Measurements from ENCODE around the gene PPP2R5B. TPM values are rescaled to one million over a fixed set of nuclear protein-coding genes. Genes with fewer than 3 reads are reported as not detected.

PPP2R5B gene
- total and polyA plus RNA-seq, 2 donors (not counting 1 experiment from before 2014, with no cell fraction given) = 12.1 to 12.4 TPM

Other genes starting within 250 kb of the PPP2R5B start
- gene NRXN2, start 201.5 kb upstream of the PPP2R5B start, total RNA-seq = under 0.01 and 0.26 TPM in 2 replicates
- gene NRXN2, start 201.5 kb upstream of the PPP2R5B start, polyA plus RNA-seq = 0.75 TPM in 1 of 2 replicates, not detected in the other
- 0.26 and 1.2 TPM in 2 replicates for gene RASGRP2, start 180.5 kb upstream of the PPP2R5B start, total RNA-seq
- 0.71 and 5.2 TPM in 2 replicates for gene RASGRP2, start 180.5 kb upstream of the PPP2R5B start, polyA plus RNA-seq
- 0.26 and 0.50 TPM in 2 replicates for gene PYGM, start 164.7 kb upstream of the PPP2R5B start, total RNA-seq
- 0.18 and 1.9 TPM in 2 replicates for gene PYGM, start 164.7 kb upstream of the PPP2R5B start, polyA plus RNA-seq
- 62.7 and 78.9 TPM in 2 replicates for gene SF1, start 146.1 kb upstream of the PPP2R5B start, total RNA-seq
- 105 and 133 TPM in 2 replicates for gene SF1, start 146.1 kb upstream of the PPP2R5B start, polyA plus RNA-seq
- gene MAP4K2, start 121.5 kb upstream of the PPP2R5B start, total RNA-seq = 4.9 and 9.2 TPM in 2 replicates
- 6.4 and 9.2 TPM in 2 replicates for gene MAP4K2, start 121.5 kb upstream of the PPP2R5B start, polyA plus RNA-seq
- 12.1 and 13.7 TPM in 2 replicates for gene MEN1, start 114.1 kb upstream of the PPP2R5B start, total RNA-seq
- gene MEN1, start 114.1 kb upstream of the PPP2R5B start, polyA plus RNA-seq = 8.9 and 14.2 TPM in 2 replicates
- 0.33 and 0.77 TPM in 2 replicates for gene CDC42BPG, start 80.0 kb upstream of the PPP2R5B start, total RNA-seq
- 0.02 and 0.03 TPM in 2 replicates for gene CDC42BPG, start 80.0 kb upstream of the PPP2R5B start, polyA plus RNA-seq
- gene EHD1, start 46.1 kb upstream of the PPP2R5B start, total RNA-seq = 40.8 and 71.3 TPM in 2 replicates
- gene EHD1, start 46.1 kb upstream of the PPP2R5B start, polyA plus RNA-seq = 240 and 248 TPM in 2 replicates
- gene ATG2A, start 7.5 kb upstream of the PPP2R5B start, total RNA-seq = 7.4 and 9.9 TPM in 2 replicates
- gene ATG2A, start 7.5 kb upstream of the PPP2R5B start, polyA plus RNA-seq = 3.1 and 5.1 TPM in 2 replicates
- gene GPHA2, start 11.2 kb downstream of the PPP2R5B start, total RNA-seq = not detected in 2 replicates
- gene GPHA2, start 11.2 kb downstream of the PPP2R5B start, polyA plus RNA-seq = not detected in 2 replicates
- gene MAJIN, start 47.4 kb downstream of the PPP2R5B start, total RNA-seq = not detected in 2 replicates
- not detected in 2 replicates for gene MAJIN, start 47.4 kb downstream of the PPP2R5B start, polyA plus RNA-seq
- 2.1 TPM in 2 replicates for gene BATF2, start 72.3 kb downstream of the PPP2R5B start, total RNA-seq
- 1.0 and 1.5 TPM in 2 replicates for gene BATF2, start 72.3 kb downstream of the PPP2R5B start, polyA plus RNA-seq
- gene ARL2, start 89.5 kb downstream of the PPP2R5B start, total RNA-seq = 99.9 and 138 TPM in 2 replicates
- gene ARL2, start 89.5 kb downstream of the PPP2R5B start, polyA plus RNA-seq = 99.2 and 173 TPM in 2 replicates
- 11.3 and 14.4 TPM in 2 replicates for gene SNX15, start 102.8 kb downstream of the PPP2R5B start, total RNA-seq
- gene SNX15, start 102.8 kb downstream of the PPP2R5B start, polyA plus RNA-seq = 10.2 and 15.2 TPM in 2 replicates
- gene SAC3D1, start 116.5 kb downstream of the PPP2R5B start, total RNA-seq = 8.6 and 10.0 TPM in 2 replicates
- gene SAC3D1, start 116.5 kb downstream of the PPP2R5B start, polyA plus RNA-seq = 3.1 and 7.1 TPM in 2 replicates
- gene NAALADL1, start 133.9 kb downstream of the PPP2R5B start, total RNA-seq = 26.2 and 35.5 TPM in 2 replicates
- gene NAALADL1, start 133.9 kb downstream of the PPP2R5B start, polyA plus RNA-seq = 14.8 and 14.9 TPM in 2 replicates
- 0.26 and 3.0 TPM in 2 replicates for gene CDCA5, start 159.4 kb downstream of the PPP2R5B start, total RNA-seq
- 4.6 and 18.1 TPM in 2 replicates for gene CDCA5, start 159.4 kb downstream of the PPP2R5B start, polyA plus RNA-seq
- gene ZFPL1, start 159.5 kb downstream of the PPP2R5B start, total RNA-seq = 31.1 and 36.0 TPM in 2 replicates
- 30.8 and 37.6 TPM in 2 replicates for gene ZFPL1, start 159.5 kb downstream of the PPP2R5B start, polyA plus RNA-seq
- 144 and 171 TPM in 2 replicates for gene VPS51, start 171.5 kb downstream of the PPP2R5B start, total RNA-seq
- gene VPS51, start 171.5 kb downstream of the PPP2R5B start, polyA plus RNA-seq = 22.0 and 27.0 TPM in 2 replicates
- 30.0 and 89.5 TPM in 2 replicates for gene TM7SF2, start 187.2 kb downstream of the PPP2R5B start, total RNA-seq
- gene TM7SF2, start 187.2 kb downstream of the PPP2R5B start, polyA plus RNA-seq = 11.7 and 16.9 TPM in 2 replicates
- 12.8 and 13.2 TPM in 2 replicates for gene ZNHIT2, start 193.0 kb downstream of the PPP2R5B start, total RNA-seq
- gene ZNHIT2, start 193.0 kb downstream of the PPP2R5B start, polyA plus RNA-seq = 1.4 and 1.7 TPM in 2 replicates
- gene FAU, start 197.4 kb downstream of the PPP2R5B start, total RNA-seq = 336 and 338 TPM in 2 replicates
- 256 and 290 TPM in 2 replicates for gene FAU, start 197.4 kb downstream of the PPP2R5B start, polyA plus RNA-seq
- 46.2 and 70.8 TPM in 2 replicates for gene MRPL49, start 197.6 kb downstream of the PPP2R5B start, total RNA-seq
- gene MRPL49, start 197.6 kb downstream of the PPP2R5B start, polyA plus RNA-seq = 55.5 and 60.8 TPM in 2 replicates
- 13.6 and 15.5 TPM in 2 replicates for gene SYVN1, start 209.8 kb downstream of the PPP2R5B start, total RNA-seq
- 25.2 and 30.4 TPM in 2 replicates for gene SYVN1, start 209.8 kb downstream of the PPP2R5B start, polyA plus RNA-seq
- gene SPDYC, start 245.5 kb downstream of the PPP2R5B start, total RNA-seq = not detected in 2 replicates
- not detected in 2 replicates for gene SPDYC, start 245.5 kb downstream of the PPP2R5B start, polyA plus RNA-seq

Measured in fibroblast of lung (primary cell).